A549 treated with Mapracorat at 1 μM for 4 hours (cell line): Measurements from ENCODE around the gene FAM98A. TPM values are rescaled to one million over a fixed set of nuclear protein-coding genes. Genes with fewer than 3 reads are reported as not detected.

ENCODE experiments used
- total RNA-seq: library from RNA; stranded (reverse); fragments of 200-300 nt; extraction: Qiagen RNA extraction; gene quantifications from 5 replicates; pipeline ENCODE4 v1.2.3, GENCODE V29; 2022

FAM98A gene
- 52.9 to 92.6 TPM (median 72.4 TPM) in 5 replicates for total RNA-seq

GRCh38 chr2:33599175-33599942, at the start of gene FAM98A:
Gene FAM98A, minus strand, starts transcription at chr2:33599299. Its CDS starts 78 bp downstream, at chr2:33599221.

Other genes with a start within 250 kb of the FAM98A start
- 0.43 to 1.1 TPM (median 0.71 TPM) in 5 replicates for gene RASGRP3, start 122.7 kb downstream of the FAM98A start, total RNA-seq